HFFc6 (cell line): ENCODE results near the gene C17orf67. TPM values are rescaled to one million over a fixed set of nuclear protein-coding genes. Genes with fewer than 3 reads are reported as not detected.

Experiments
- DNase-seq: peaks from one replicate; pipeline ENCODE4 v3.0.0-alpha.2; 2018
- H3K27ac Mint-ChIP-seq: 2 replicates; pipeline ENCODE4 v1.8.0; 2020; ENCODE audit warnings: mild to moderate bottlenecking, mixed read lengths
- H3K27me3 Mint-ChIP-seq: 2 replicates; pipeline ENCODE4 v1.8.0; 2021; ENCODE audit warnings: mild to moderate bottlenecking, moderate library complexity, mixed read lengths; ENCODE audit not compliant: insufficient read depth
- H3K36me3 Mint-ChIP-seq: 2 replicates; pipeline ENCODE4 v1.8.0; 2021; ENCODE audit warnings: low read depth, mixed read lengths
- H3K4me1 Mint-ChIP-seq: 2 replicates; pipeline ENCODE4 v1.8.0; 2020; ENCODE audit warnings: low read depth, mixed read lengths
- H3K4me3 Mint-ChIP-seq: 2 replicates; pipeline ENCODE4 v1.8.0; 2020; ENCODE audit warnings: mild to moderate bottlenecking, moderate library complexity, mixed read lengths
- H3K9me3 Mint-ChIP-seq: 2 replicates; pipeline ENCODE4 v1.8.0; 2020; ENCODE audit warnings: mild to moderate bottlenecking, mixed read lengths
- total RNA-seq, 6 experiments: library from RNA; stranded (reverse); fragmentation: NEBNext Ultra II Directional; extraction: Animal tissue kit (Norgen Biotek cat#: 25700); gene quantifications; 2 replicates in 1 of 6; 3 replicates in 5 of 6; pipeline ENCODE4 v1.2.3, GENCODE V29; 2021
- TF ChIP-seq, protein P1 (sequence below): fragments of 200-600 bp; sonication (generic); IDR thresholded peaks from 2 replicates; pipeline ENCODE4 v1.5.0; 2021; ENCODE audit warnings: antibody characterized with exemption, mild to moderate bottlenecking

The C17orf67 gene
- total RNA-seq, 6 experiments from 2014 or later = 1.5 to 2.3 (median 1.9) TPM

DNA sequence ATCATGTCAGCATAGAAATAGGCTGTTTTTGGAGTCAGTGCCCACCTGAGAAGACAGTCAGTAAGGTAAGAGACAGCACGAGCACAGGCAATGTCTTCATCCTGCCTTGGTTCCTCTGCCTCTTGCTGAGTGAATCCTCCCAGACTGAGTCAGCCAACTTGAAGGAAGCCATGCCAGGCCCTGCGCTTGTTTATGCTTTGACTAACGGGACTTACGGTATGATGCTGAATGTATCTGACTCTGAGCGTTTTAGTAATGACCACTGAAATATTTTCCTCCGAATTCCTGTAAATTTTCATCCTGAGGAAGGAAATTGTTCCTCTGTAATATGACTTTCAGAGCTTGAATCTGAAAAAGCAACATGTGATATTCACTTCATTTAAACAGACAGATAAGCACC is 18.0 kb downstream of the C17orf67 start:
- H3K27ac Mint-ChIP-seq = peak overlapping the region; percentile 72
- H3K36me3 Mint-ChIP-seq = no peaks in the 10 kb centered on the region
- H3K4me1 Mint-ChIP-seq = peaks cover 29% of the 10 kb centered on the region
- TF ChIP-seq, protein P1, sequence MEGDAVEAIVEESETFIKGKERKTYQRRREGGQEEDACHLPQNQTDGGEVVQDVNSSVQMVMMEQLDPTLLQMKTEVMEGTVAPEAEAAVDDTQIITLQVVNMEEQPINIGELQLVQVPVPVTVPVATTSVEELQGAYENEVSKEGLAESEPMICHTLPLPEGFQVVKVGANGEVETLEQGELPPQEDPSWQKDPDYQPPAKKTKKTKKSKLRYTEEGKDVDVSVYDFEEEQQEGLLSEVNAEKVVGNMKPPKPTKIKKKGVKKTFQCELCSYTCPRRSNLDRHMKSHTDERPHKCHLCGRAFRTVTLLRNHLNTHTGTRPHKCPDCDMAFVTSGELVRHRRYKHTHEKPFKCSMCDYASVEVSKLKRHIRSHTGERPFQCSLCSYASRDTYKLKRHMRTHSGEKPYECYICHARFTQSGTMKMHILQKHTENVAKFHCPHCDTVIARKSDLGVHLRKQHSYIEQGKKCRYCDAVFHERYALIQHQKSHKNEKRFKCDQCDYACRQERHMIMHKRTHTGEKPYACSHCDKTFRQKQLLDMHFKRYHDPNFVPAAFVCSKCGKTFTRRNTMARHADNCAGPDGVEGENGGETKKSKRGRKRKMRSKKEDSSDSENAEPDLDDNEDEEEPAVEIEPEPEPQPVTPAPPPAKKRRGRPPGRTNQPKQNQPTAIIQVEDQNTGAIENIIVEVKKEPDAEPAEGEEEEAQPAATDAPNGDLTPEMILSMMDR = no peak
- H3K9me3 Mint-ChIP-seq = no peaks in the 10 kb centered on the region
- H3K4me3 Mint-ChIP-seq = peak overlapping the region; percentile 65
- peaks cover 3% of the 10 kb centered on the region; the same call in 1 of the 2 replicates for H3K27me3 Mint-ChIP-seq
- DNase-seq = peak; percentile 77

DNA sequence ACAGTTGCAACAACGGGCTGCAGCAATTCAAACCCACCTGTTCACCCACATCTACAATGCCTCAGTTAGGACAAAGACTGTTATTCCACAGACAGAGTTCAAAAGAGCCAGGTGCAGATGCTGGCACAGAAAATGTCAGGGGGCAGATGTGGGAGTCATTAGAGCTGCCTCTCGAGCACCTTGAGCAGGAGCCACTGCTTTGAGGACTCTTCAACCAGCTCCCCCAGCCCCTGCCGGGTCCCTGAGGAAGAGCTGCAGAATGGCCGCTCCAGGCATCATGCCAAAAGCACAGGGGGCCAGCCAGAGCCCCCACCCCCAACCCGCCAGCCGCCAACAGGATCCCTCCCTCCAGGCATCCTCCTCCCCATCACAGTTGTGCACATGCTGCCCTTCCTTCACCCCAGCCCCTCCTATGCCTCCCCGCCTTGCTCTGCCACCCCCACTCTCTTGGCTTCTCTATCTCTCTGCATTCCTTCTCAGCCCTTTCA is 20.8 kb downstream of the C17orf67 start:
- no peaks in the 10 kb centered on the region for H3K27me3 Mint-ChIP-seq
- H3K4me1 Mint-ChIP-seq = peaks cover 22% of the 10 kb centered on the region
- TF ChIP-seq, protein P1 = no peak
- no peak overlapping the region for H3K4me3 Mint-ChIP-seq
- no peak for DNase-seq
- no peaks in the 10 kb centered on the region for H3K9me3 Mint-ChIP-seq
- no peak overlapping the region for H3K27ac Mint-ChIP-seq
- H3K36me3 Mint-ChIP-seq = no peaks in the 10 kb centered on the region

DNA sequence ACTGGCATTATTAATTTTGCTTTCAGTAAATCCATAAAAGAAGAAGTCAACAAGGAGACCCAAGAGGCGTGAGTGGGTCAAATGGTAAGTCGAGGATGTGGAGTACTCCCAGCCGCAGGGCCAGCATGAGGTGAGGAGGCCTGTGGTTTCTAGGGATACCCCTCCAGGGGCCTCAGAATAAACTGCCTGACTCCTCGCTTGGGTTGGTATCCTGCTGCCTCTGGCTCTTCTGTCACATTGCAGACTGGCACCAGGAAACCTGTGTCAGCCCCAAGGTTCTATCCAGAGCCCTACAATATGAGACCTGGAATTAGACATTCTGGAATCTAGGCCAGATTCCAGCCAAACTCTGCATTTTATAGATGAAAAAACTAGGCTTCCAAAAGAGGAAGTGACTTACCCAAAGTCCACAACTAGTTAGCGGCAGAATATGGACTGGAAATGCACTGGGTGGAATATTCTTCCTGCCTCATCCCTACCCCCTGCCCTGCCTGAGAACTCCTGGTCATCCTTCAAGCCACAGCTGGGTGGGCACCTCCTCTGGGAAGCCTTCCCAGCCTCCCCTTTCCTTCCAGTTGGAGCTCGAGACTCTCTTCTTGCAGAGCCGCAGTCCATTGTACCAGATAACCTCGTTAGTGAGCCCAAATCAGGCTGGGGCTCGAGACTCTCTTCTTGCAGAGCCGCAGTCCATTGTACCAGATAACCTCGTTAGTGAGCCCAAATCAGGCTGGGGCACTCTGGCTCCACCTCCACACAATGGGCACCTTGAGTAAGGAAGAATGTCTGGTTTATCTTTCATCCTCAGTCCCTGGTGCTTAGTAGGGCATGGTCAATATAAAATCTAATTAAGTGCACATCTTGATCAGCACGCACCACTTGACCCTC is 22.6 kb downstream of the C17orf67 start:
- no peak for DNase-seq
- H3K9me3 Mint-ChIP-seq = no peaks in the 10 kb centered on the region
- TF ChIP-seq, protein P1 = no peak
- H3K27ac Mint-ChIP-seq = no peak overlapping the region
- no peak overlapping the region for H3K4me3 Mint-ChIP-seq
- no peaks in the 10 kb centered on the region for H3K27me3 Mint-ChIP-seq
- H3K36me3 Mint-ChIP-seq = no peaks in the 10 kb centered on the region
- peaks cover 16% of the 10 kb centered on the region for H3K4me1 Mint-ChIP-seq

DNA sequence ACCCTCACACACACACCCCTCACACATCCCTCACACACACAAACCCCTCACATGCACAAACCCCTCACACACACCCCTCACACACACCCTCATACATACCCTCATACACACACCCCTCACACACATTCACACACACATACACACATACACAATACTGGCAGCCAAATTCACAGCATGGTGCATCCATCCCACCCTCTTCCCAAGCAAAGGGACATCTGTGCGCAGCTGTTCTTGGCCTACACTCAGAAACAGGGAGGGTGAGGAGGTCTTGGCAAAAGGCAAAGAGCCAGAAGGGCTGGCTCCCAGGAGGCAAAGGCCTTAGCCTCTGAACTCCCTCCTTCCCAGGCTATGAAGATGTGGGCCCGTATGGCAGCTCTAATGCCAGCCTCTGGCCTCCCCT is 23.4 kb downstream of the C17orf67 start:
- Mint-ChIP-seq H3K27me3 (no peaks in the 10 kb centered on the region), H3K4me3 (no peak overlapping the region), H3K4me1 (peaks cover 10% of the 10 kb centered on the region), H3K27ac (no peak overlapping the region), H3K9me3 (no peaks in the 10 kb centered on the region), H3K36me3 (no peaks in the 10 kb centered on the region)
- no peak for DNase-seq
- TF ChIP-seq, protein P1 = no peak

DNA sequence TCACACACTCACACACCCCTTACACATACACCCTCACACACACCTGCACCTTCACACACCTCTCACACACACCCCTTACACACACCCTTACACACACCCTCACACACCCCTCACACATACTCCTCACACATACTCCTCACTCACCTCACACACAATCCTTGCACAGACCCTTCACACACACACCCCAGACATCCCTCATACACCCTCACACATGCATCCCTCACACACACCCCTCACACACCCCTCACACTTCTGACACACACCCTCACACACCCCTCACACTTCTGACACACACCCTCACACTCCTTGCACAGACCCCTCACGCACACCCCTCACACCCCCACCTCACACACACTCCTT is 23.9 kb downstream of the C17orf67 start:
- no peak for DNase-seq
- Mint-ChIP-seq H3K27ac (no peak overlapping the region), H3K27me3 (no peaks in the 10 kb centered on the region), H3K36me3 (no peaks in the 10 kb centered on the region), H3K4me1 (peaks cover 4% of the 10 kb centered on the region), H3K4me3 (no peak overlapping the region), H3K9me3 (no peaks in the 10 kb centered on the region)
- TF ChIP-seq, protein P1 = no peak
